Mesothelial cell of epicardium (in vitro differentiated cells): ENCODE results near the gene CHCHD10. TPM values are rescaled to one million over a fixed set of nuclear protein-coding genes. Genes with fewer than 3 reads are reported as not detected.

Experiments used
- DNase-seq, 2 experiments: peaks; one replicate each; pipeline ENCODE4 v3.0.0; 2021; ENCODE audit warnings: low spot score in 2 of 2; ENCODE audit not compliant: unreplicated experiment in 2 of 2
- H3K27ac Mint-ChIP-seq: 2 replicates; pipeline ENCODE4 v1.8.0; 2021; ENCODE audit warnings: mixed read lengths
- H3K27me3 Mint-ChIP-seq: 2 replicates; pipeline ENCODE4 v1.8.0; 2021; ENCODE audit warnings: low read depth, mixed read lengths
- H3K36me3 Mint-ChIP-seq: 2 replicates; pipeline ENCODE4 v1.8.0; 2021; ENCODE audit warnings: mixed read lengths
- H3K4me1 Mint-ChIP-seq: 2 replicates; pipeline ENCODE4 v1.8.0; 2021; ENCODE audit warnings: mixed read lengths
- H3K4me3 Mint-ChIP-seq: 2 replicates; pipeline ENCODE4 v1.8.0; 2021; ENCODE audit warnings: mild to moderate bottlenecking, moderate library complexity, mixed read lengths
- H3K9me3 Mint-ChIP-seq: 2 replicates; pipeline ENCODE4 v1.8.0; 2021; ENCODE audit warnings: mixed read lengths
- total RNA-seq: library from RNA; stranded (reverse); gene quantifications from 3 replicates; pipeline ENCODE4 v1.2.1, GENCODE V29; 2021
- TF ChIP-seq, protein P1 (sequence below): fragments of 200-600 bp; sonication (generic); IDR thresholded peaks from one replicate; pipeline ENCODE4 v1.5.0; 2021; ENCODE audit warnings: antibody characterized with exemption; ENCODE audit not compliant: unreplicated experiment

The CHCHD10 gene
- total RNA-seq, 1 donor from 2014 or later = 61.8 TPM

DNA sequence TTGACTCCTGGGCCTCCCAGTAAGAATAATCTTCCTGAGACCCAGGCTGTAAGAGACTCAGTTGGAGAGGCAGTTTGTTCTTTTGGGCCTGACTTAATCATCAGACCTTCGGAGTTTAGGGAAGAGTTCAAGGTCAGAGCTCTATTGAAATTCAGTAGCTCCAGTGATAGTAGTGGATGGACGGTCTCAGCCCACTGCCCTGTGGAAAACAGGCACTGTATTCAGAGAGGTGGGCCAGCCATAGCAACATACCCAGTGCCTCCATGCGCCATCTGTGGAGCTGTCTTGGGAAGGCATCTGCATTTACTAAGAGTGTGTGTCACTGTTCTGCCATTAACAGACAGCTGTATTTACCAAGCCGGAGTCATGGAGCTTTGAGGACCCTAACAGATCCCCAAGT, 21.9 kb upstream of the CHCHD10 start:
- Mint-ChIP-seq H3K27ac (peak overlapping the region; percentile 85), H3K27me3 (no peaks in the 10 kb centered on the region), H3K9me3 (no peaks in the 10 kb centered on the region), H3K36me3 (peaks cover 8% of the 10 kb centered on the region), H3K4me3 (peak overlapping the region; percentile 33), H3K4me1 (peaks cover 48% of the 10 kb centered on the region)
- no peak for DNase-seq
- TF ChIP-seq, protein P1, sequence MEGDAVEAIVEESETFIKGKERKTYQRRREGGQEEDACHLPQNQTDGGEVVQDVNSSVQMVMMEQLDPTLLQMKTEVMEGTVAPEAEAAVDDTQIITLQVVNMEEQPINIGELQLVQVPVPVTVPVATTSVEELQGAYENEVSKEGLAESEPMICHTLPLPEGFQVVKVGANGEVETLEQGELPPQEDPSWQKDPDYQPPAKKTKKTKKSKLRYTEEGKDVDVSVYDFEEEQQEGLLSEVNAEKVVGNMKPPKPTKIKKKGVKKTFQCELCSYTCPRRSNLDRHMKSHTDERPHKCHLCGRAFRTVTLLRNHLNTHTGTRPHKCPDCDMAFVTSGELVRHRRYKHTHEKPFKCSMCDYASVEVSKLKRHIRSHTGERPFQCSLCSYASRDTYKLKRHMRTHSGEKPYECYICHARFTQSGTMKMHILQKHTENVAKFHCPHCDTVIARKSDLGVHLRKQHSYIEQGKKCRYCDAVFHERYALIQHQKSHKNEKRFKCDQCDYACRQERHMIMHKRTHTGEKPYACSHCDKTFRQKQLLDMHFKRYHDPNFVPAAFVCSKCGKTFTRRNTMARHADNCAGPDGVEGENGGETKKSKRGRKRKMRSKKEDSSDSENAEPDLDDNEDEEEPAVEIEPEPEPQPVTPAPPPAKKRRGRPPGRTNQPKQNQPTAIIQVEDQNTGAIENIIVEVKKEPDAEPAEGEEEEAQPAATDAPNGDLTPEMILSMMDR = no peak

- Mint-ChIP-seq H3K9me3 (no peaks in the 10 kb centered on the region), H3K27me3 (no peaks in the 10 kb centered on the region), H3K36me3 (peaks cover 8% of the 10 kb centered on the region), H3K27ac (peak overlapping the region; percentile 85), H3K4me3 (peak overlapping the region; percentile 80), H3K4me1 (peaks cover 48% of the 10 kb centered on the region)
- DNase-seq = no peak
- TF ChIP-seq, protein P1 = no peak
Observed at GRCh38 chr22:23789121-23789520, 21.3 kb upstream of the CHCHD10 start.

DNA sequence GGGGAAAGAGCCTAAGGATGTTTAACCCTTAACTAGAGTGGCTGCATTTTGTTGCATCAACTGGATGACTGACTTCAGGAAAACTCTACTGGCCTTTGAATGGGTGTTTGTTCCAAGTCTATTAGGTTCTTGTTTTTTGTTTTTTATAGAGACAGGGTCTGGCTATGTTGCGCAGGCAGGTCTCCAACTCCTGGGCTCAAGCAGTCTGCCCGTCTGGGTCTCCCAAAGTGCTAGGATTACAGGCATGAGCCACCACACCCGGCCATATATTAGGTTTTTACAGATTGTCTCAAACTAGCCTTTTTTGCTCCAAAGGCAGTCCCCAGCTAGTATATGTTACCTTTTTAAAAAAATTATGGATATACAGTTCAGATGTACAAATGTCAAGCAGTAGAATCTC, 20.1 kb upstream of the CHCHD10 start:
- Mint-ChIP-seq H3K27me3 (no peaks in the 10 kb centered on the region), H3K27ac (peak overlapping the region; percentile 90), H3K4me1 (peaks cover 45% of the 10 kb centered on the region), H3K4me3 (peak overlapping the region; percentile 80), H3K9me3 (no peaks in the 10 kb centered on the region), H3K36me3 (peaks cover 2% of the 10 kb centered on the region)
- TF ChIP-seq, protein P1 = no peak
- no peak for DNase-seq

- peaks cover 41% of the 10 kb centered on the region for H3K4me1 Mint-ChIP-seq
Observed at GRCh38 chr22:23787600-23787896, 19.8 kb upstream of the CHCHD10 start.

GRCh38 chr22:23786752-23787599, 19.2 kb upstream of the CHCHD10 start, which contains the start of gene SMARCB1:
SMARCB1 (plus strand) TSS chr22:23786966; CDS start chr22:23787170, 204 bp downstream.
- TF ChIP-seq, protein P1 = no peak
- Mint-ChIP-seq H3K4me1 (peaks cover 37% of the 10 kb centered on the region), H3K27ac (peak within 1 kb of the TSS; percentile 97), H3K36me3 (peaks cover 2% of the 10 kb centered on the region), H3K9me3 (no peaks in the 10 kb centered on the region), H3K4me3 (peak within 1 kb of the TSS; percentile 80), H3K27me3 (no peaks in the 10 kb centered on the region)
- DNase-seq = peak; percentile 84 to 90

More at GRCh38 chr22:23787600-23787896, 19.8 kb upstream of the CHCHD10 start:
- H3K9me3 Mint-ChIP-seq = no peaks in the 10 kb centered on the region
- TF ChIP-seq, protein P1 = no peak
- H3K27me3 Mint-ChIP-seq = no peaks in the 10 kb centered on the region
- peaks cover 2% of the 10 kb centered on the region for H3K36me3 Mint-ChIP-seq
- DNase-seq = no peak
- H3K4me3 Mint-ChIP-seq = peak overlapping the region; percentile 80
- peak overlapping the region; percentile 90 for H3K27ac Mint-ChIP-seq
